Dedifferentiated amniotic fluid mesenchymal stem cell (primary cell): Measurements from ENCODE around the gene RACK1.

ENCODE experiments used
- DNase-seq: peaks from one replicate; pipeline ENCODE4 v3.0.0-alpha.2; 2016; ENCODE audit errors: extremely low spot score

The RACK1 gene

DNA sequence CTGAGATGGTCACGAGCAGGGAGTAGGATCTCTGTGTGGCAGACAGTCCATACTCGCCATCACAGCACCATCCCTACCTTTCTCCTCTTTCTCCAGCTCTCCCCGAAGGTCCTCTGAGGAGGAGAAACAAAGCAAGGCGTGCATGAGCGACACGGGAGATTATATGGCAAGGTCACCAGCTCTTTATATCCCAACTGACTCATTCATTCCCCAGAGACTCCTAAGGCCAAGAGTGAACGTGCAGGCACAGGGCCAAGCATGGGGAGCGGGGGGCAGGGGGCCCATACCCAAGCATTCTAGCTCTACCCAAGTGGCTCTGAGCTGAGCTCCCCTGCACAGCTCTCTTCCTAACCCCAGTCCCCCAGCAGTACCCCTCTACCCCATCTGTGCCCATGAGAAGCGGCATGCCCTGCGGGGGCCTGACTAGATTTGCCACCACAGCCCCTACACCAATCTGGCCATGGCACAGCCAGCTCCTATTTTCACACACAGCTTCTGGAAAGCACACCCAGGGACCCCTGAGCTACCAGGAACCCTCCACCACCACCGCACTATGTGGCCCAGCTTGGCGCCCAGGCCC lies 45.5 kb downstream of the RACK1 start:
- no peak for DNase-seq

- DNase-seq = no peak
Observed at GRCh38 chr5:181197326-181197951, 46.3 kb downstream of the RACK1 start.

DNA sequence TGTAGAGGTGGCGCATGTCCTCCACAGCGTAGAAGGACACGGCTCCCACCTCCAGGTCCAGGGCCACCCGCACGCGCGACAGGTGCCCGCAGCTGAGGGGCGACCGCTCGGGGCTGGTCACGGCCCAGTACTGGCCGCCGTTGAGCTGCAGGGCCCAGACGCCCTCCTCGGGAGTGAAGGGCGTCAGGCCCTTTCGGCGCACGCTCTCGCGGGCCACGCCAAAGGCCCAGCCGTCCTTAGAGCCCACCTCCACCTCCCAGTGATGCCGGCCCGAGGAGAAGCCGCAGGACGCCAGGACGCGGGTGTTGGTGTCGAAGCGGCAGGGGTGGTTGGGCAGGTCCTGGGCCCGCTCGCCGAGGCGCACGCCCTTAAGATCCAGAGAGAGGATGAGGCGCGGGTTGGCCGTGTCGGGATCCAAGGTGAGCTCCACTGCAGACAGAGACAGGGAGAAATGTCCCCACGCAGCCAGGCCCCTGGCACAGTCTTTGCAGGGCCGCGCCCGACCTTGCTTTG lies 48.4 kb downstream of the RACK1 start:
- no peak for DNase-seq

GRCh38 chr5:181194489-181195248 lies 49.0 kb downstream of the RACK1 start:
- no peak for DNase-seq

DNA sequence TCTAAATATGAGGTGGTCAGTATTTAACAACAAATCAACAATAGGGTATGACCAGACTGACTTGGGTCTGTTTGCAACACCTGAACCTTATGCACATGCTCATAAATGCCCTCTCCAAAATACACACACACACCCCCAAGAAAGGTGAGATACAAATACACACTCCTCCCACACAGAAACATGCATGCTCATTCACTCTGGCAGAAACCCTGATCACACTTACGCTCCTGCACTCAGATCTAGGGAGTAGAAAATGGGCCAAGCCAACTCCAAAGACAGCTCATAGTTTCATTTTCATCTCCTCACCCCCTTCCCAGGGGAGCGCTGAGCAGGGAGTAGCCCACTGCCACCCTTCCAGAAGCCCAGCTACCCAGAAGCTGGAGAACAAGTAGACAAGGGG lies 50.0 kb downstream of the RACK1 start:
- DNase-seq = no peak

DNA sequence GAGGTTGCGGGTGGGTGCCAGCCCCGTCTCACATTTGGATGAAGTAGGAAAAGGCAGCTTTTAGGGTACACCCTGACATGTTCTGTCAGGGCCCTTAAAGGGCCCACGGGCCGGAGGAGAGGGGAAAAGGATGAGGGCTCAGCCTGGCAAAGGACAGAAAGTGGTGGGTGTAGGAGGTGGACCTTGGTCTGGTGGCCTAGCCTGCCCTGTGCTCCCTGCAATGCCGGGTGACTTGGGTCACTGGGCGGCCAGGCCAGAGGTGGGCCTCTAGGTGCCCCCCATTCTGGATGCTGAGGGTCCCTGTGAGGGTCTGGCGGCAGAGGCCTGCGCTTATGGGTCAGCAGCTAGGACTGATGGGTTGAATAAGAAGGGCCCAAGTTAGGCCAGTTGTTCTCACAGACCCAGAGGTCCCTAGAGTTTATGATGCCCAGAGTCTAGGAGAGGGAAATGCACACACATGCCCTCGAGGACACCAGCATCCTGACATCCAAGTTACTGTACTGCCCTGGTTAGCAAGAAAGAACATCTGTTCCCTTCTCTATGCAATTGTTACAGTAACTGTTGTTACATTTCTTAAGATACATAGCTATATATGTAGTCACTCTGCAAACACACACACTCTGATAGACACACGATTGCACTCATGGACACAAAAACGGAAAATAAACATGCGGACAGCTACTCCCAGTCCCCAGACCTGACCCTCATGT lies 51.2 kb downstream of the RACK1 start:
- no peak for DNase-seq

GRCh38 chr5:181191526-181192336 lies 52.0 kb downstream of the RACK1 start:
- peak; percentile 92 for DNase-seq

- DNase-seq = no peak
Observed at GRCh38 chr5:181190711-181191525, 52.8 kb downstream of the RACK1 start.

DNA sequence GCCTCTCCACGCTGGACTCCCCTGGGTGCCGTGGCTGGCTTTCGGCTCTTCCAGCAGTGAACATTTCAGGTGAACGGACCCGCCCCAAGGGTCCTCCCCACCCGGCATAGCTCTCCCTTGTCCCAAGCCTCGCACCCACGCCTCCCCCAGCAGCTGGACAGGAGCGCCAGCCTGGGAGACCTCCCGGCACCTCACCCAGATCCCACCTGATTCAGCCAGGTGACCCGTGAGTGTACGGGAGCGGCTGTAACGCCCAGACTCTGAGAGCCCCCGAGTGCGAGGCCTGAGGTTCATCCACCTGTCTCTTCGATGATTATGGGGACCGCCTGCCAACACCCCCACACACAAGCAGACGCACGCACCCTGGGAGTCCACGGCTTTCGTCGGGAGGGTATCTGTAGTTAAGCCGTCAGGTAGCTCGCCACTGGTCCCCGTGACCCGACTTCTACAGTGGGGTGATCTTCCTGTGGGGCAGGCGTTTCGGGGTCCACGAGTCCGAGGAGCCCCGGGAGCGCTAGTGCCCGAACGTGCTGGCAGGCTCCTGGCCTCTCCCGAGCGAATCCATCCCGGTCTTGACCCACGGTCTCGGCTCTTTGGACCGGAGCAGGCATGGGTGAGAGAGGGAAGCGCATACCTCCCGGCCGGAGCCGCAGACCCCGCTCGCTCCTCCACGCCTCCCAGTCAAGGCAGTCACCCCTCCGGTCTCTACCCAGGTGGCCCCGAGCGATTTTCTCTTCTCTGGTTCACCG lies 53.6 kb downstream of the RACK1 start:
- DNase-seq = no peak

- DNase-seq = peak; percentile 18
Observed at GRCh38 chr5:181189363-181189961, 54.2 kb downstream of the RACK1 start.

GRCh38 chr5:181188700-181189362 lies 54.9 kb downstream of the RACK1 start:
- peak; percentile 67 for DNase-seq

DNA sequence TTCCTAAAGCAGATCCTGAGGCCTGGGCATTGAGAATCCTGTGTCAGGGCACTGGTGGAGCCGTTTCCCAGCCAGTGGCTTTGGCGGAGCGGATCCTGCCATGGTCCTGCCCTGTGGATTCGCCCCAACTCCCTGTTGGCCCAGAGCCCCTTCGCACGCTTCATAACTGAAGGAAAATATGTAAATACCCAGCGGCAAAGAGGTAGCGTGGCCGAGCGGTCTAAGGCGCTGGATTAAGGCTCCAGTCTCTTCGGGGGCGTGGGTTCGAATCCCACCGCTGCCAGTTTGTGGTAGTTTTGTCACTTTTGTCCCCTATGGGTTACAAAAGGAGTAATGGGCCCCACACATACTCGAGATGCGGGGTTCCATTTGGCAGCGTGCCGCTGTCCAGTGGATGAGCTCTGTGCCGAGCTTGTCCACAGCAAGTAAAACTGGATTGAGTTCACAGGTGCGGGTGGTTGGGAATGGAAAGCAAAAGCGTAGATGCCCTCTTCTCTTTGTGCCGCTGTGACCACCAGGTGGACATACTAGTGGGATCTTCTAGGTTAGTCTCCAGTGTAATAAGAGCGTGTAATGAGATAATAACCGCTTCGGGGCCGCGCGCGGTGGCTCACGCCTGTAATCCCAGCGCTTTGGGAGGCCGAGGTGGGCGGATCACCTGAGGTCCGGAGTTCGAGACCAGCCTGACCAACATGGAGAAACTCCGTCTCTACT lies 56.0 kb downstream of the RACK1 start:
- DNase-seq = peak; percentile 78

- DNase-seq = no peak
Observed at GRCh38 chr5:181186986-181187499, 56.7 kb downstream of the RACK1 start.
